IMR-90 (cell line): ENCODE measurements around the gene ANKRD30BL.
"Not testable (repeated sequence)": the region's sequence is repeated elsewhere in the genome, so short reads cannot be mapped to it uniquely, and the experiment has no call there.

Source experiments
- BHLHE40 ChIP-seq: fragments of 150-350 bp; IDR thresholded peaks from 2 replicates; pipeline ENCODE4 v1.6.1; 2016; ENCODE audit warnings: mild to moderate bottlenecking, low read depth, low read length
- CEBPB ChIP-seq: IDR thresholded peaks from 2 replicates; pipeline ENCODE4 v1.6.1; 2012; ENCODE audit warnings: low read depth, low read length, improper control_type of control experiment
- CTCF ChIP-seq: conservative IDR thresholded peaks from 2 replicates; pipeline ENCODE4 v1.5.1; 2012; ENCODE audit warnings: mild to moderate bottlenecking, low read depth, low read length, improper control_type of control experiment
- FOS ChIP-seq: fragments of 150-350 bp; IDR thresholded peaks from 2 replicates; pipeline ENCODE4 v1.6.1; 2016; ENCODE audit warnings: low read depth, low read length
- MAFK ChIP-seq: IDR thresholded peaks from 2 replicates; pipeline ENCODE4 v1.6.1; 2012; ENCODE audit warnings: low read depth, low read length, improper control_type of control experiment
- MAZ ChIP-seq: IDR thresholded peaks from 2 replicates; pipeline ENCODE4 v1.6.1; 2012; ENCODE audit warnings: low read depth, mild to moderate bottlenecking, low read length, improper control_type of control experiment, moderate library complexity, borderline replicate concordance
- MXI1 ChIP-seq: IDR thresholded peaks from 2 replicates; pipeline ENCODE4 v1.6.1; 2012; ENCODE audit warnings: low read depth, mild to moderate bottlenecking, low read length, moderate library complexity, borderline replicate concordance
- POLR2A ChIP-seq: IDR thresholded peaks from 2 replicates; pipeline ENCODE4 v1.6.1; 2012; ENCODE audit warnings: mild to moderate bottlenecking, low read depth, low read length
- RAD21 ChIP-seq: IDR thresholded peaks from 2 replicates; pipeline ENCODE4 v1.6.1; 2012; ENCODE audit warnings: low read length, improper control_type of control experiment
- RFX5 ChIP-seq: IDR thresholded peaks from 2 replicates; pipeline ENCODE4 v1.8.0; 2012; ENCODE audit warnings: low read depth, mild to moderate bottlenecking, low read length, moderate library complexity
- USF2 ChIP-seq: fragments of 150-350 bp; IDR thresholded peaks from 2 replicates; pipeline ENCODE4 v1.6.1; 2017; ENCODE audit warnings: mild to moderate bottlenecking, antibody characterized with exemption, low read length, low read depth

- not testable (repeated sequence) for TF ChIP-seq USF2, CTCF, POLR2A, BHLHE40, MXI1, FOS, MAFK, MAZ, CEBPB, RFX5, RAD21
Measured at GRCh38 chr2:132202866-132203265, 41.1 kb upstream of the ANKRD30BL start.
